IMR-90 (cell line): ENCODE data around the gene ATP8B4. TPM values are rescaled to one million over a fixed set of nuclear protein-coding genes. Genes with fewer than 3 reads are reported as not detected.
A peak's percentile ranks its signal among the peaks of the same experiment; 100 is the strongest.

Experiments
- ATAC-seq: fragments of 200-7000 bp; cut with Tn5 transposase; 2 replicates; pipeline ENCODE4 v1.9.1; 2020; ENCODE audit warnings: low read depth, mild to moderate bottlenecking, moderate library complexity
- BruUV-seq: library from RNA; stranded (reverse); fragments of 400-500 nt; replicated peaks from 2 replicates; lab custom pipeline; 2021; lab: Mats Ljungman, UMichigan
- CTCF ChIA-PET: fragments of 300-600 bp; formaldehyde crosslinking; extraction: SDS; loops from one replicate; lab custom pipeline; 2021; ENCODE audit warnings: antibody characterized with exemption; lab: Yijun Ruan, JAX
- POLR2A ChIA-PET: fragments of 300-600 bp; sonication (Branson Sonifier 250); formaldehyde crosslinking; loops from one replicate; lab custom pipeline; 2022; ENCODE audit warnings: antibody characterized with exemption; ENCODE audit not compliant: unreplicated experiment; lab: Charles Lee
- DNase-seq: peaks from one replicate; pipeline ENCODE4 v3.0.0; 2013
- H2AFZ ChIP-seq: replicated peaks from 2 replicates; pipeline ENCODE3; 2013; ENCODE audit warnings: low read length, mild to moderate bottlenecking; ENCODE audit not compliant: poor library complexity
- H2AK5ac ChIP-seq: 2 replicates; pipeline ENCODE4 v1.6.1; 2013; ENCODE audit warnings: low read depth, low read length, inconsistent platforms
- H2AK9ac ChIP-seq: replicated peaks from 2 replicates; pipeline ENCODE3; 2013; ENCODE audit warnings: mild to moderate bottlenecking, low read depth, low read length, moderate library complexity; ENCODE audit not compliant: poor library complexity
- H2BK120ac ChIP-seq: 2 replicates; pipeline ENCODE4 v1.6.1; 2013; ENCODE audit warnings: low read depth, low read length, inconsistent platforms
- H2BK15ac ChIP-seq: 3 replicates; pipeline ENCODE4 v1.6.1; 2013; ENCODE audit warnings: low read depth, low read length, inconsistent platforms
- H2BK20ac ChIP-seq: 2 replicates; pipeline ENCODE4 v1.6.1; 2013; ENCODE audit warnings: low read depth, mild to moderate bottlenecking, inconsistent platforms, low read length, moderate library complexity
- H2BK5ac ChIP-seq: 2 replicates; pipeline ENCODE4 v1.6.1; 2013; ENCODE audit warnings: mild to moderate bottlenecking, low read depth, low read length, inconsistent platforms; ENCODE audit not compliant: poor library complexity, severe bottlenecking
- H3K14ac ChIP-seq: replicated peaks from 2 replicates; pipeline ENCODE4 v1.6.1; 2013; ENCODE audit warnings: low read depth, low read length, inconsistent platforms
- H3K18ac ChIP-seq: 2 replicates; pipeline ENCODE4 v1.6.1; 2013; ENCODE audit warnings: low read depth, low read length, control low read depth
- H3K23ac ChIP-seq: 2 replicates; pipeline ENCODE4 v1.6.1; 2013; ENCODE audit warnings: low read depth, low read length, inconsistent platforms
- H3K27ac ChIP-seq: 2 replicates; pipeline ENCODE4 v1.5.1; 2013; ENCODE audit warnings: mild to moderate bottlenecking, control low read depth, low read length; ENCODE audit not compliant: insufficient read depth
- H3K27me3 ChIP-seq: 2 replicates; pipeline ENCODE4 v1.6.1; 2013; ENCODE audit warnings: low read length; ENCODE audit not compliant: control insufficient read depth, insufficient read depth
- H3K36me3 ChIP-seq: 2 replicates; pipeline ENCODE4 v1.6.1; 2013; ENCODE audit warnings: low read length, mixed read lengths; ENCODE audit not compliant: control insufficient read depth, insufficient read depth
- H3K4ac ChIP-seq: 2 replicates; pipeline ENCODE4 v1.6.1; 2013; ENCODE audit warnings: low read depth, low read length, inconsistent platforms
- H3K4me1 ChIP-seq: 2 replicates; pipeline ENCODE4 v1.6.1; 2013; ENCODE audit warnings: low read length, mixed read lengths; ENCODE audit not compliant: control insufficient read depth, insufficient read depth
- H3K4me2 ChIP-seq: 2 replicates; pipeline ENCODE4 v1.6.1; 2013; ENCODE audit warnings: low read depth, mild to moderate bottlenecking, control low read depth, low read length, moderate library complexity
- H3K4me3 ChIP-seq: 2 replicates; pipeline ENCODE4 v1.5.1; 2013; ENCODE audit warnings: low read depth, mild to moderate bottlenecking, control low read depth, low read length, moderate library complexity; ENCODE audit not compliant: insufficient read depth
- H3K56ac ChIP-seq: 2 replicates; pipeline ENCODE4 v1.6.1; 2013; ENCODE audit warnings: low read length, inconsistent platforms; ENCODE audit not compliant: insufficient read depth; ENCODE audit errors: extremely low read depth
- H3K79me1 ChIP-seq, 2 experiments: 2 replicates each; pipeline ENCODE4 v1.6.1; 2013; ENCODE audit warnings: low read length in 2 of 2, inconsistent platforms in 1 of 2, low read depth in 1 of 2
- H3K9ac ChIP-seq: 2 replicates; pipeline ENCODE4 v1.6.1; 2013; ENCODE audit warnings: low read depth, low read length, control low read depth
- H3K9me1 ChIP-seq: 2 replicates; pipeline ENCODE4 v1.6.1; 2013; ENCODE audit warnings: low read length, inconsistent platforms; ENCODE audit not compliant: insufficient read depth
- H3K9me3 ChIP-seq: 2 replicates; pipeline ENCODE4 v1.6.1; 2013; ENCODE audit warnings: low read length; ENCODE audit not compliant: control insufficient read depth, insufficient read depth
- H4K20me1 ChIP-seq: 2 replicates; pipeline ENCODE4 v1.6.1; 2013; ENCODE audit warnings: low read length, inconsistent platforms; ENCODE audit not compliant: insufficient read depth
- H4K5ac ChIP-seq: 2 replicates; pipeline ENCODE4 v1.6.1; 2013; ENCODE audit warnings: mild to moderate bottlenecking, low read depth, low read length, control low read depth
- H4K8ac ChIP-seq, 2 experiments: 2 replicates each; pipeline ENCODE4 v1.6.1; 2013; ENCODE audit warnings: low read depth in 2 of 2, low read length in 2 of 2, control low read depth in 1 of 2, inconsistent platforms in 1 of 2
- H4K91ac ChIP-seq: 2 replicates; pipeline ENCODE4 v1.6.1; 2013; ENCODE audit warnings: low read depth, low read length, inconsistent platforms; ENCODE audit not compliant: insufficient read depth
- BHLHE40 ChIP-seq: fragments of 150-350 bp; IDR thresholded peaks from 2 replicates; pipeline ENCODE4 v1.6.1; 2016; ENCODE audit warnings: mild to moderate bottlenecking, low read depth, low read length
- CEBPB ChIP-seq: IDR thresholded peaks from 2 replicates; pipeline ENCODE4 v1.6.1; 2012; ENCODE audit warnings: low read depth, low read length, improper control_type of control experiment
- CHD1 ChIP-seq: IDR thresholded peaks from 2 replicates; pipeline ENCODE4 v1.6.1; 2012; ENCODE audit warnings: low read depth, low read length, improper control_type of control experiment
- ELK1 ChIP-seq: fragments of 150-350 bp; IDR thresholded peaks from 2 replicates; pipeline ENCODE4 v1.6.1; 2016; ENCODE audit warnings: low read depth, mild to moderate bottlenecking, low read length, moderate library complexity, borderline replicate concordance
- FOS ChIP-seq: fragments of 150-350 bp; IDR thresholded peaks from 2 replicates; pipeline ENCODE4 v1.6.1; 2016; ENCODE audit warnings: low read depth, low read length
- MAFK ChIP-seq: IDR thresholded peaks from 2 replicates; pipeline ENCODE4 v1.6.1; 2012; ENCODE audit warnings: low read depth, low read length, improper control_type of control experiment
- MAZ ChIP-seq: IDR thresholded peaks from 2 replicates; pipeline ENCODE4 v1.6.1; 2012; ENCODE audit warnings: low read depth, mild to moderate bottlenecking, low read length, improper control_type of control experiment, moderate library complexity, borderline replicate concordance
- MXI1 ChIP-seq: IDR thresholded peaks from 2 replicates; pipeline ENCODE4 v1.6.1; 2012; ENCODE audit warnings: low read depth, mild to moderate bottlenecking, low read length, moderate library complexity, borderline replicate concordance
- NFE2L2 ChIP-seq: fragments of 150-350 bp; IDR thresholded peaks from 2 replicates; pipeline ENCODE4 v1.6.1; 2016; ENCODE audit warnings: low read depth, mild to moderate bottlenecking, low read length
- POLR2A ChIP-seq: IDR thresholded peaks from 2 replicates; pipeline ENCODE4 v1.6.1; 2012; ENCODE audit warnings: mild to moderate bottlenecking, low read depth, low read length
- RAD21 ChIP-seq: IDR thresholded peaks from 2 replicates; pipeline ENCODE4 v1.6.1; 2012; ENCODE audit warnings: low read length, improper control_type of control experiment
- RCOR1 ChIP-seq: IDR thresholded peaks from 2 replicates; pipeline ENCODE4 v1.6.1; 2012; ENCODE audit warnings: mild to moderate bottlenecking, low read length, improper control_type of control experiment; ENCODE audit not compliant: insufficient replicate concordance
- RFX5 ChIP-seq: IDR thresholded peaks from 2 replicates; pipeline ENCODE4 v1.8.0; 2012; ENCODE audit warnings: low read depth, mild to moderate bottlenecking, low read length, moderate library complexity
- SMC3 ChIP-seq: fragments of 150-350 bp; IDR thresholded peaks from 2 replicates; pipeline ENCODE4 v1.6.1; 2016; ENCODE audit warnings: low read depth, mild to moderate bottlenecking, antibody characterized with exemption, low read length, moderate library complexity
- whole genome bisulfite sequencing, 2 experiments: methylation state at CpG; one replicate each; pipeline versions ENCODE4 v1.1.5 to v1.1.7; 2013; ENCODE audit warnings: missing lambda C conversion rate in 2 of 2; ENCODE audit not compliant: insufficient read length in 1 of 2; ENCODE audit errors: extremely low coverage in 2 of 2; 5-methylcytosine and 5-hydroxymethylcytosine counted together
- dilution Hi-C: fragments of 300-500 bp; cut with HindIII; formaldehyde crosslinking; loops from one replicate; pipeline ENCODE4 v1.14.3; 2018; ENCODE audit warnings: low sequenced_read_pairs; ENCODE audit not compliant: unreplicated experiment
- in situ Hi-C: fragments of 300-500 bp; cut with MboI; formaldehyde crosslinking; loops from 3 replicates; pipeline ENCODE4 v1.14.3; 2019; ENCODE audit warnings: low sequenced_read_pairs, inconsistent platforms, mixed read lengths
- intact Hi-C: fragments of 100-400 bp; cut with micrococcal nuclease; formaldehyde crosslinking; loops from 2 replicates; pipeline ENCODE4 v1.10.0; 2022
- polyA plus RNA-seq, 3 experiments: library from polyadenylated mRNA; depleted of rRNA; stranded (reverse); fragments of >200 nt; gene quantifications; 2 replicates each; pipeline ENCODE4 v1.2.3, GENCODE V29; 2012; ENCODE audit warnings: low replicate concordance in 1 of 3
- total RNA-seq: library from RNA; depleted of rRNA; stranded (reverse); fragments of >200 nt; gene quantifications from 2 replicates; pipeline ENCODE4 v1.2.3, GENCODE V29; 2012
- TF ChIP-seq, protein P1 (sequence below): conservative IDR thresholded peaks from 2 replicates; pipeline ENCODE4 v1.5.1; 2012; ENCODE audit warnings: mild to moderate bottlenecking, low read depth, low read length, improper control_type of control experiment
- TF ChIP-seq, protein P2 (sequence below): fragments of 150-350 bp; IDR thresholded peaks from 2 replicates; pipeline ENCODE4 v1.6.1; 2017; ENCODE audit warnings: mild to moderate bottlenecking, antibody characterized with exemption, low read length, low read depth

The ATP8B4 gene
- total and polyA plus RNA-seq, 2 of the 4 experiments (the other 2 are of a cell fraction): 0.12 to 0.54 TPM

DNA sequence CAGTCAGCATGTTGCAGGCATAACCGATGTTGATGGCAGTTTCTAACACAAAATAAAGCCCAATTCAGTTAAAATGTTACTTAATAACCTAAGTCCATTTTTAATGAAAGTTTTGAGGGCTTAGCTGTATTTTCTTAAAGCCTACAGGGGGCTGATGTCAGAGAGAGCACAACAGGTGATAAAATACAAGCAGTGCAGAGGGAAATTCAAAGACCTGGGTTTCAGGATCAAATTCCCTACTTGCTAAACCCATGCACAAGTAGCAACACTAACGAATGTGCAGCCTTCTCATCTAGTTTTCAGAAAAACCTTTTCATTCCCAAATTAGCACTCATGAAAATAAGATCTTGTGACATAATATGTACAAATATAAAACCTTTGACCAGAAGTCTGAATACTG, 202.0 kb downstream of the ATP8B4 start:
- no TSS peak for BruUV-seq
- H2BK120ac ChIP-seq: no peak overlapping the region
- H3K4me3 ChIP-seq: no peak overlapping the region
- H3K56ac ChIP-seq: no peak overlapping the region
- no peak overlapping the region for H3K14ac ChIP-seq
- intact Hi-C loops (no loop called here), dilution Hi-C loops (no loop called here), in situ Hi-C loops (loop anchor here (25.0 kb wide), 1 partner anchor 680 kb away; no protein-coding TSS in a partner anchor)
- H4K5ac ChIP-seq: no peak overlapping the region
- no peaks in the 10 kb centered on the region for H3K79me1 ChIP-seq
- H3K27me3 ChIP-seq: no peaks in the 10 kb centered on the region
- H2AK5ac ChIP-seq: no peak overlapping the region
- H3K36me3 ChIP-seq: no peaks in the 10 kb centered on the region
- ChIA-PET CTCF (no interaction called here), POLR2A (no interaction called here)
- DNase-seq (no peak), ATAC-seq (no peak)
- H3K23ac ChIP-seq: no peak overlapping the region
- no peaks in the 10 kb centered on the region for H3K9me1 ChIP-seq
- no peak overlapping the region for H4K91ac ChIP-seq
- TF ChIP-seq CEBPB (no peak), MXI1 (no peak), ELK1 (no peak), RFX5 (no peak), RAD21 (no peak), BHLHE40 (no peak), NFE2L2 (no peak), SMC3 (no peak), CHD1 (no peak), FOS (no peak), POLR2A (no peak), RCOR1 (no peak), MAZ (no peak), MAFK (no peak)
- TF ChIP-seq, protein P1, sequence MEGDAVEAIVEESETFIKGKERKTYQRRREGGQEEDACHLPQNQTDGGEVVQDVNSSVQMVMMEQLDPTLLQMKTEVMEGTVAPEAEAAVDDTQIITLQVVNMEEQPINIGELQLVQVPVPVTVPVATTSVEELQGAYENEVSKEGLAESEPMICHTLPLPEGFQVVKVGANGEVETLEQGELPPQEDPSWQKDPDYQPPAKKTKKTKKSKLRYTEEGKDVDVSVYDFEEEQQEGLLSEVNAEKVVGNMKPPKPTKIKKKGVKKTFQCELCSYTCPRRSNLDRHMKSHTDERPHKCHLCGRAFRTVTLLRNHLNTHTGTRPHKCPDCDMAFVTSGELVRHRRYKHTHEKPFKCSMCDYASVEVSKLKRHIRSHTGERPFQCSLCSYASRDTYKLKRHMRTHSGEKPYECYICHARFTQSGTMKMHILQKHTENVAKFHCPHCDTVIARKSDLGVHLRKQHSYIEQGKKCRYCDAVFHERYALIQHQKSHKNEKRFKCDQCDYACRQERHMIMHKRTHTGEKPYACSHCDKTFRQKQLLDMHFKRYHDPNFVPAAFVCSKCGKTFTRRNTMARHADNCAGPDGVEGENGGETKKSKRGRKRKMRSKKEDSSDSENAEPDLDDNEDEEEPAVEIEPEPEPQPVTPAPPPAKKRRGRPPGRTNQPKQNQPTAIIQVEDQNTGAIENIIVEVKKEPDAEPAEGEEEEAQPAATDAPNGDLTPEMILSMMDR: no peak
- TF ChIP-seq, protein P2, sequence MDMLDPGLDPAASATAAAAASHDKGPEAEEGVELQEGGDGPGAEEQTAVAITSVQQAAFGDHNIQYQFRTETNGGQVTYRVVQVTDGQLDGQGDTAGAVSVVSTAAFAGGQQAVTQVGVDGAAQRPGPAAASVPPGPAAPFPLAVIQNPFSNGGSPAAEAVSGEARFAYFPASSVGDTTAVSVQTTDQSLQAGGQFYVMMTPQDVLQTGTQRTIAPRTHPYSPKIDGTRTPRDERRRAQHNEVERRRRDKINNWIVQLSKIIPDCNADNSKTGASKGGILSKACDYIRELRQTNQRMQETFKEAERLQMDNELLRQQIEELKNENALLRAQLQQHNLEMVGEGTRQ: no peak
- H3K27ac ChIP-seq: no peak overlapping the region
- no peak overlapping the region for H2AK9ac ChIP-seq
- 0 out of 2 replicates have a peak, but pooled peaks cover 1% of the 10 kb centered on the region for H3K4me1 ChIP-seq
- no peak overlapping the region for H3K4ac ChIP-seq
- H2BK5ac ChIP-seq: no peak overlapping the region
- peak overlapping the region; percentile 78; the same call in 1 of the 2 replicates for H3K18ac ChIP-seq
- no CpG with 5 or more reads among the region's 2 CpGs for WGBS, 2 experiments
- no peak overlapping the region for H3K9ac ChIP-seq
- H2BK15ac ChIP-seq: no peak overlapping the region
- H3K4me2 ChIP-seq: no peak overlapping the region
- no peaks in the 10 kb centered on the region for H3K9me3 ChIP-seq
- no peaks in the 10 kb centered on the region for H4K20me1 ChIP-seq
- H2BK20ac ChIP-seq: no peak overlapping the region
- no peak overlapping the region for H2AFZ ChIP-seq
- no peak overlapping the region for H4K8ac ChIP-seq
